Measurements from ENCODE around the gene GPR21. TPM values are rescaled to one million over a fixed set of nuclear protein-coding genes. Genes with fewer than 3 reads are reported as not detected.

The GPR21 gene
- total RNA-seq, 2 experiments from 2014 or later = 0.31 TPM; not detected in 1

DNA sequence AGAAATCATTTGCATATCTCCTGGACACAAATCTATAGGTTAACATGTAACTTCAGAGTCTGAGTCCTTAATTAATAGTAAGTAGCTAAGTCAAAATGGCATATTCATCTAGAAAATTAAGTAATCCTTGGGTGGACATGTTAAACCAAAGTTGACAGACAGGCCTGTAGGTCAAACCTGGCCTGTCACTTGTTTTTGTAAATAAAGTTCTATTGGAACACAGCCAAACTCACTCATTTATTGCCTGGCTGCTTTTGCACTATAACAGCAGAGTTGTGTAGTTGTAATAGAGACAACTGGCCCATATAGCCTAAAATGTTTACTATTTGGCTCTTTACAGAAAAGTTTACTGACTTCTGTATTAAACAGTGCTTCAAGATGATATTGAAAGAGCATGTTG, 24.6 kb upstream of the GPR21 start:
- ChIA-PET CTCF (interaction anchor here (1.5 kb wide), 1 partner anchor 341 kb away, joined by 5 read pairs; no protein-coding TSS in a partner anchor), POLR2A (no interaction called here)
- H3K9me3 Mint-ChIP-seq = peaks cover 4% of the 10 kb centered on the region
- no peak overlapping the region for H3K4me3 Mint-ChIP-seq
- DNase-seq = no peak
- H3K27ac Mint-ChIP-seq = no peak overlapping the region
- no peaks in the 10 kb centered on the region for H3K4me1 Mint-ChIP-seq (ENCODE audit: low read depth)
- H3K27me3 Mint-ChIP-seq = no peaks in the 10 kb centered on the region
- intact Hi-C loops (cut with micrococcal nuclease) = no loop called here
- peaks cover 29% of the 10 kb centered on the region for H3K36me3 Mint-ChIP-seq

DNA sequence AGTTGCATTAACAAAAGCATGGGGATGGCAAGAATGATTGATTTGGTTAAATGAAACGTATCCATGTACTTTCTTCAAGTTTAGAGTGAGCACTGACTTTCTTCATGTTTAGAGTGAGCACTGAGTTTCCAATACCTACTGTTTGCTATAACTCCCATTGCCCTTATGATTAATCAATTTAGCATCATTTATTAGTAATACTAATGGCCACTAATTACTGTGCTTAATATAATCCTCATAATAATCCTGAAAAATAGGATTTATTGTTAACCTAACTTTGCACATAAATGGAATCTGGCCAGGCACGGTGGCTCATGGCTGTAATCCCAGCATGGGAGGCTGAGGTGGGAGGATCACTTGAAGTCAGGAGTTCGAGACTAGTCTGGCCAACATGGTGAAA, 22.1 kb upstream of the GPR21 start:
- Mint-ChIP-seq H3K4me3 (no peak overlapping the region), H3K27ac (no peak overlapping the region), H3K27me3 (no peaks in the 10 kb centered on the region), H3K36me3 (peaks cover 43% of the 10 kb centered on the region), H3K9me3 (peaks cover 10% of the 10 kb centered on the region), H3K4me1 (ENCODE audit: low read depth) (no peaks in the 10 kb centered on the region)
- ChIA-PET POLR2A (no interaction called here), CTCF (no interaction called here)
- intact Hi-C loops (cut with micrococcal nuclease) = no loop called here
- DNase-seq = no peak

DNA sequence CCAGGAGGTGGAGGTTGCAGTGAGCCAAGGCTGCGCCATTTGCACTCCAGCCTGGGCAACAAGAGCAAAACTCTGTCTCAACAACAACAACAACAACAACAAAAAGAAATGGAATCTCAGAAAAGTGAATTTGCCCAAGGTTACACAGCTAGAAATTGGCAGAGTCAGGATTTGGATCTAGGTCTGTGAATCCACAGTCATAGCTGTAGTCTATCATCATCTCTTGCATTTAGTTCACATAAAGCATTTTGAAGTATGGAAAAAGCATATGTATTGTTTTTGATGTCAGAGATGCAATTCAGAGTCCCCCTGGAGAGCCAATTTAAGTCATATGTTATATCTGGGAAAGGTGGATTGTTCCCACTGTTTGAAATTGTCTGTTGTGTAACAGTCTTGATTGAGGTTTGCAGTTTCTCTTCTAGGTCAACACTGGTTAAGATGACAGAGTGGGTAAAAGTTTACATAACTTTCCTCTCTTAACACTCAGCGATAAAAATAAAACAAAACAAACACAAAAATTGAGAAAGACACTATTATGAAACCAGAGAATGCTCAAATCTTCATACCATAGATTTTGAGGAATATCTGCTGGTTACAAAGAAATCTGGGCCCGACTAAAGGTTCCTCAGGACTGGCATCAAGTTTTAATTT, 21.5 kb upstream of the GPR21 start:
- no peak for DNase-seq
- Mint-ChIP-seq H3K36me3 (peaks cover 45% of the 10 kb centered on the region), H3K27me3 (no peaks in the 10 kb centered on the region), H3K9me3 (peaks cover 10% of the 10 kb centered on the region), H3K4me3 (no peak overlapping the region), H3K4me1 (ENCODE audit: low read depth) (no peaks in the 10 kb centered on the region), H3K27ac (no peak overlapping the region)
- ChIA-PET POLR2A (no interaction called here), CTCF (no interaction called here)
- intact Hi-C loops (cut with micrococcal nuclease) = no loop called here

DNA sequence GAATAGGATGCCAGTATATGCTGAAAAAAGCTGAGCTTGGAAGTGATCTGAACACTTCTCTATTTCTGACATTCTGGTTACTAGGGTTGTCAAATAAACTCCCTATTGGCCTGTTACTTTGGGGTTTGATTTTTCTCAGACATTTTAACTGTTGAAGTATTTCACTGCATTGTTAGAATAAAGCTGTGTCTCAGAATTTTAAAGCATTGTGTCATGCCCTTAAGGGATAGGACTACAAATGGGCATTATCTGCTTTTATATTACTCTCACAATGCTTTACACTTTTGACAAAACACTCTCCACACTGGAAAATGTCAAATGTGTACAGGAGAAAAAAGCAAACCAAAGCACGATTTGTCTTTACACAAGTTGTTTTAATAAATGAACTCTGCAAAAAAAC, 16.8 kb upstream of the GPR21 start:
- peaks cover 10% of the 10 kb centered on the region for H3K9me3 Mint-ChIP-seq
- ChIA-PET CTCF (interaction anchor here (0.6 kb wide), 1 partner anchor 34 kb away, joined by 3 read pairs; no protein-coding TSS in a partner anchor), POLR2A (no interaction called here)
- H3K4me3 Mint-ChIP-seq = no peak overlapping the region
- peaks cover 44% of the 10 kb centered on the region for H3K36me3 Mint-ChIP-seq
- DNase-seq = no peak
- no peaks in the 10 kb centered on the region for H3K27me3 Mint-ChIP-seq
- no peaks in the 10 kb centered on the region for H3K4me1 Mint-ChIP-seq (ENCODE audit: low read depth)
- H3K27ac Mint-ChIP-seq = no peak overlapping the region
- intact Hi-C loops (cut with micrococcal nuclease) = no loop called here

DNA sequence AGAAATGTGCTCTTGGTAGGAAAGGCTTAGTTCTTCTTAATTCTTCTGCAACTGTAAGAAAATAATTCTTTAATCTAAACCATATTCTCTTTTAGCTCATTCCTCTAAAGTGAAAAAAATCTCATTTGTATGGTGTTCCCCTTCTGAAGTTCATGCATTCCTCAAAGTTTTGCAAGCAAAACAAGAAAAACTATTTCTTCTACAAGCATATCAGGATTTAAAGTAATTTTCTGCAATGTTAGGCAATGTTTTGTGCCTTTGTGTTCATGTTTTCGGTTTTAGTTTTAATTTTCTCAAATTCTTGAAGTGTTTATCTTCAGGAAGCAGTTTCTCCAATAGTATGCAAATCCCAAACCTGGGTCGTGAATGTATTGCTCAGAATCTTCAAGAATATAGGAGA, 12.7 kb upstream of the GPR21 start:
- no peak overlapping the region for H3K27ac Mint-ChIP-seq
- CTCF ChIA-PET = interaction anchor here (1.0 kb wide), 1 partner anchor 329 kb away, joined by 3 read pairs; no protein-coding TSS in a partner anchor
- no peaks in the 10 kb centered on the region for H3K9me3 Mint-ChIP-seq
- intact Hi-C loops (cut with micrococcal nuclease) = no loop called here
- POLR2A ChIA-PET = no interaction called here
- H3K4me1 Mint-ChIP-seq (ENCODE audit: low read depth) = no peaks in the 10 kb centered on the region
- no peak overlapping the region for H3K4me3 Mint-ChIP-seq
- H3K36me3 Mint-ChIP-seq = peaks cover 21% of the 10 kb centered on the region
- DNase-seq = no peak
- no peaks in the 10 kb centered on the region for H3K27me3 Mint-ChIP-seq

DNA sequence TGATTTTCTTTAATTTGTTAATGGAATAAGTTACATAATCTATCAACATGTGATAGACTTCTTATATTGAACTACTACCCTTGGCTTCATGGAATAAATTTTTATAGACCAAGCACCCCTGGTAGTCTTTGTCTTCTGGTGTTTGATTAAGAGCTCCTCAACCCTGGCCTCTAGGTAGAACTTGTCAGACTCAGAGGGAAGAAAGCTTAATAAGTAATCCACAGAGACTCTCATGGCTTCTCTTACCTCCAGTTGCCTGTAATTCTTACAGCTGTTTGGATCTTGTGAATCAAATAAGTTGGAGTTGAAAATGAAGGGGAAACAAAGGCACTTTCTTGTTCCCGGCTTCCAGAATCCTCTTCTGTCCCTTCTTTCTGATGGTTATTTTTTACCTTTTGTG, 7.0 kb upstream of the GPR21 start:
- CTCF ChIA-PET = no interaction called here
- no peak overlapping the region for H3K27ac Mint-ChIP-seq
- POLR2A ChIA-PET = no interaction called here
- no peaks in the 10 kb centered on the region for H3K27me3 Mint-ChIP-seq
- DNase-seq = no peak
- intact Hi-C loops (cut with micrococcal nuclease) = no loop called here
- no peak overlapping the region for H3K4me3 Mint-ChIP-seq
- H3K9me3 Mint-ChIP-seq = no peaks in the 10 kb centered on the region
- H3K36me3 Mint-ChIP-seq = peaks cover 25% of the 10 kb centered on the region
- H3K4me1 Mint-ChIP-seq (ENCODE audit: low read depth) = no peaks in the 10 kb centered on the region

DNA sequence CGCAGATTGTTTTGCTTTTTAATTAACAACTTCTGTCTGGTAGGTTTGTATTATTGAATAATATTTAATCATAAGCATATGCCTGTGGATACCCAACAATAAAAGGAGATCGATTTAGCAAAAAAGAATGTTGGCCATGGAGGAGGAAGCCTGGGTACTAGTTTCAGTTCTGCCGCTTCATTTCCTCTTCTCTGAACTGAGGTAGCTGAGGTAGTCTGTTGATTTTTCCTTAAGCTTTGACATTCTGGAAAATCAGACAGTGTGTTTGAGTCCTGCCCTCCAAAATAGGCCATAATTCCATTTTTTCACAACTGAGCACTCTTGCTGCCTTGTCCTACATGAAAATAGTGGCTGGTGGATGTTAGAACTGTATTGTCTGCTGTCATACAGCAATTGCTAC, 6.0 kb upstream of the GPR21 start:
- no peaks in the 10 kb centered on the region for H3K27me3 Mint-ChIP-seq
- intact Hi-C loops (cut with micrococcal nuclease) = no loop called here
- peaks cover 20% of the 10 kb centered on the region for H3K36me3 Mint-ChIP-seq
- no peaks in the 10 kb centered on the region for H3K9me3 Mint-ChIP-seq
- ChIA-PET CTCF (no interaction called here), POLR2A (no interaction called here)
- DNase-seq = no peak
- H3K27ac Mint-ChIP-seq = no peak overlapping the region
- H3K4me1 Mint-ChIP-seq (ENCODE audit: low read depth) = no peaks in the 10 kb centered on the region
- no peak overlapping the region for H3K4me3 Mint-ChIP-seq

DNA sequence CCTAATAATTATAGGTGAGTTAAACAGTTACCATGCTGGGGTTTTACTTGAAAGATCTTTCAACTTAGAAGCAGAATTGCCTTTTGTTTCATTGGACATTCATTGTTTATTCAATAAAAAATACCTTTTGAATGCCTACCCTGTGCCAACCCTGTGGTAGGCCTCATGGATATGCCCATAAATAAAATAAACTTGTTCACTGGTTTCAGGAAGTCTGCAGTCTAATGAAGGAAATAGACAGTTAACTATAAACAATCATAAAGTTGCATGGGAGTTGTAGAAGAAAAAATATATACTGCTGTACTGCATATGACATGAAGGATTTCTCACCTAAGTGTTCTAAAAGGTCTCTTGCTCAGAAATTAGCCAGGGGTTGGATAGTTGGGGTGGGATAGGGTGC, 5.3 kb upstream of the GPR21 start:
- POLR2A ChIA-PET = no interaction called here
- intact Hi-C loops (cut with micrococcal nuclease) = no loop called here
- CTCF ChIA-PET = no interaction called here
- no peaks in the 10 kb centered on the region for H3K9me3 Mint-ChIP-seq
- no peak for DNase-seq
- peaks cover 17% of the 10 kb centered on the region for H3K36me3 Mint-ChIP-seq
- H3K4me3 Mint-ChIP-seq = no peak overlapping the region
- no peaks in the 10 kb centered on the region for H3K4me1 Mint-ChIP-seq (ENCODE audit: low read depth)
- H3K27me3 Mint-ChIP-seq = no peaks in the 10 kb centered on the region
- no peak overlapping the region for H3K27ac Mint-ChIP-seq

DNA sequence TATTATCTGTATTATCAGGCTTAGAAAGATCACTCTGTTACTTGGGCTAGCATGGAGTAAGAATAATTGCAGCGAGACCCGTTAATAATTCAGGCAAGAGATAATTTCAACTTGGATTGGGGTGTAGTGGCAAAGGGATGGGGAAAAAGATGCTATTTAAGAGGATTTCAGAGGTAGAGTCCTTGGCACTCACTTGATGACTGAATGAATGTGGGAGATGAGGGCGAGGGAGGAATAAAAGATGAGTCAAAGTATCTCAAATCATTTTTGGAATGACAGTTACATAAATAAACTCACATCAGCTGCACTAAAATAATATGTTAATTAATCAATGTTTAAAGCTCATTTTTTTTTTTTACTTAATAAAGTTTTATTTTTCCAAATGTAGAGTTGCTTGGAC, 4.5 kb upstream of the GPR21 start:
- DNase-seq = no peak
- Mint-ChIP-seq H3K9me3 (no peaks in the 10 kb centered on the region), H3K4me3 (no peak overlapping the region), H3K36me3 (peaks cover 16% of the 10 kb centered on the region), H3K27me3 (no peaks in the 10 kb centered on the region), H3K4me1 (ENCODE audit: low read depth) (no peaks in the 10 kb centered on the region), H3K27ac (no peak overlapping the region)
- intact Hi-C loops (cut with micrococcal nuclease) = no loop called here
- ChIA-PET POLR2A (no interaction called here), CTCF (interaction anchor here (0.8 to 1.4 kb wide), 2 partner anchors 52 to 321 kb away, joined by 3 read pairs; no protein-coding TSS in a partner anchor)

DNA sequence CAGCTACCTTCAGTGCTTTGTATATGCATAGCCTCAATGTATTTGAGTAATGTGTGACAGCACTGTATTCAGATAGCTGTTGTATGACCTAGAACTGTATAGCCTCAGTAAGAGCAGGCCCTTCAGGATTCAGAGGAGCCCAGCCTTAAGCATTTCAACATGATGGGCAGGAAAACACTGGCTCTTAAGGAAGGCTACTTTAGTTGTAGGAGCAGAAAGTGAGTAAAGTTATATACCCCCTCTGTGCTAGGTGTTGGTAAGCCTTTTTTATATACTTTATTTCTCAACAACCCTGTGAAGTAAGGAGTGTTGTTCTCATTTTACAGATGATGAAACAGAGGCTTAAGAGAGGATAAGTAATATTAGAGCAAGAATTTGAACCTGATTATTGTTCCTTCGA, 1.5 kb upstream of the GPR21 start:
- intact Hi-C loops (cut with micrococcal nuclease) = no loop called here
- ChIA-PET POLR2A (no interaction called here), CTCF (no interaction called here)
- H3K27me3 Mint-ChIP-seq = no peaks in the 10 kb centered on the region
- no peak overlapping the region for H3K4me3 Mint-ChIP-seq
- DNase-seq = no peak
- no peak overlapping the region for H3K27ac Mint-ChIP-seq
- peaks cover 18% of the 10 kb centered on the region for H3K36me3 Mint-ChIP-seq
- no peaks in the 10 kb centered on the region for H3K9me3 Mint-ChIP-seq
- no peaks in the 10 kb centered on the region for H3K4me1 Mint-ChIP-seq (ENCODE audit: low read depth)

DNA sequence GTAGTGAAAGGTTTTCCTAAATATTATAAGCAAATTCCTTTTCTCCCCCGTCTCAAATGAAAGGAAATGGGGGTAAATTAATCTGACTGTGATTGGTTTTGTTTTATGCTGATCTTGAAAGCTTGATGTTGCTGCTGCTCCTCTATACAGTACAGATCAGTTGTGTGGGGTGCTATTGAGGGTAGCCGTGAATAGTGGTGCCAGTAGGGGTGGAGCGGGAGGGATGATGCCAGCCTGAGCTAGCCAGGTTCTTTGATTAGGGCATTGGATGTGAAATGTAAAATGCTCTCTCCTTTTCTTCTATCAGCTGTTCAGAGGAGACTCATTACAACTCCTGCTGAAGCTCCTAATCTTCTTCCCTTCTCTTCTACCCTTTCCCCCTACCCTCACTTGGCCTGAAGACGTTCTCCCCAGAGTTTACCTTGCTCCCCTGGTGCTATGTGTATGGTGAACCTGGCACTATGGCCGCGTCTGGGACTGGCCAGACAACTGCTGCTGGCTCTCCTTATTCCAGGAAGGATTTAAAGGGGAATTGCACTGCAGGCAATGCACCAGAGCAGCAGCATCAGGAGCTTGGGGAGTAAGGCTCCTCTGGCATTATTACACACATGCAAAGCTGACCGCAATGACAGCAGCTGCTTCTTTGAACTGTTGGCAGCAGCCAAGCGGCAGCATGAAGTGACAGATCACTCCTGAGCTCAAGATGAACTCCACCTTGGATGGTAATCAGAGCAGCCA, 566 bp downstream of the GPR21 start:
- H3K27ac Mint-ChIP-seq = no peak overlapping the region
- DNase-seq = no peak
- H3K27me3 Mint-ChIP-seq = no peaks in the 10 kb centered on the region
- no peaks in the 10 kb centered on the region for H3K9me3 Mint-ChIP-seq
- intact Hi-C loops (cut with micrococcal nuclease) = no loop called here
- peaks cover 12% of the 10 kb centered on the region for H3K36me3 Mint-ChIP-seq
- H3K4me1 Mint-ChIP-seq (ENCODE audit: low read depth) = no peaks in the 10 kb centered on the region
- CTCF ChIA-PET = no interaction called here
- H3K4me3 Mint-ChIP-seq = no peak overlapping the region
- POLR2A ChIA-PET = no interaction called here

DNA sequence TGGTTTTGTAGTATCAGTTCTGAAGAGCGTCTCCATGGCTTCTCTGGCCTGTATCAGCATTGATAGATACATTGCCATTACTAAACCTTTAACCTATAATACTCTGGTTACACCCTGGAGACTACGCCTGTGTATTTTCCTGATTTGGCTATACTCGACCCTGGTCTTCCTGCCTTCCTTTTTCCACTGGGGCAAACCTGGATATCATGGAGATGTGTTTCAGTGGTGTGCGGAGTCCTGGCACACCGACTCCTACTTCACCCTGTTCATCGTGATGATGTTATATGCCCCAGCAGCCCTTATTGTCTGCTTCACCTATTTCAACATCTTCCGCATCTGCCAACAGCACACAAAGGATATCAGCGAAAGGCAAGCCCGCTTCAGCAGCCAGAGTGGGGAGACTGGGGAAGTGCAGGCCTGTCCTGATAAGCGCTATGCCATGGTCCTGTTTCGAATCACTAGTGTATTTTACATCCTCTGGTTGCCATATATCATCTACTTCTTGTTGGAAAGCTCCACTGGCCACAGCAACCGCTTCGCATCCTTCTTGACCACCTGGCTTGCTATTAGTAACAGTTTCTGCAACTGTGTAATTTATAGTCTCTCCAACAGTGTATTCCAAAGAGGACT, 1.5 kb downstream of the GPR21 start:
- no peak overlapping the region for H3K27ac Mint-ChIP-seq
- H3K4me1 Mint-ChIP-seq (ENCODE audit: low read depth) = no peaks in the 10 kb centered on the region
- no peaks in the 10 kb centered on the region for H3K27me3 Mint-ChIP-seq
- no peak for DNase-seq
- ChIA-PET CTCF (no interaction called here), POLR2A (no interaction called here)
- H3K9me3 Mint-ChIP-seq = no peaks in the 10 kb centered on the region
- H3K4me3 Mint-ChIP-seq = no peak overlapping the region
- intact Hi-C loops (cut with micrococcal nuclease) = no loop called here
- peaks cover 9% of the 10 kb centered on the region for H3K36me3 Mint-ChIP-seq

DNA sequence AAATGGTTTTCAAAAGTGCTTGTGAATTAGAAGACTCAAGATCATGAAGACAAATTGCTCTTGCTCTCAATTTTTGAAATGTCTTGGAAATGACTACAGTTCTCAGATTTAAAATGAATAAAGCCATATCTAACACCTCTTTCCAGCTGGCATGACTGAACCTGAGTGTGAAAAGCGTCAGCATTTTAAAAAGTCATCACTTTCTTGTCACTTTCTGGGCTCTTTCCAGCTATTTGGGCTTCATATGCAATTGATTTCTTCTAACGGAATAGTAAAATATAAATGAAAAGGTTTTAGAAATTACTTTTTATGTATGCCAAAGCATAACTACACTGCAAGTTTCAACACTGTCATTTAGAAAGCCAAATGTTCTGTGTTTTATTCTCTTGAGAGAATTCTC, 2.3 kb downstream of the GPR21 start:
- CTCF ChIA-PET = no interaction called here
- Mint-ChIP-seq H3K36me3 (peaks cover 9% of the 10 kb centered on the region), H3K9me3 (no peaks in the 10 kb centered on the region), H3K27ac (no peak overlapping the region), H3K27me3 (no peaks in the 10 kb centered on the region), H3K4me3 (no peak overlapping the region), H3K4me1 (ENCODE audit: low read depth) (no peaks in the 10 kb centered on the region)
- POLR2A ChIA-PET = no interaction called here
- DNase-seq = no peak
- intact Hi-C loops (cut with micrococcal nuclease) = no loop called here

Data from activated CD4-positive, alpha-beta memory T cell treated with anti-CD3 and anti-CD28 coated beads for 36 hours (primary cell).